Vagina (tissue), 2 donors: Measurements from ENCODE around the gene KRTAP12-2. TPM values are rescaled to one million over a fixed set of nuclear protein-coding genes. Genes with fewer than 3 reads are reported as not detected.
A peak's percentile ranks its signal among the peaks of the same experiment; 100 is the strongest.

Experiments
- DNase-seq, 2 donors: peaks; one replicate each; pipeline ENCODE4 v3.0.0-alpha.2; 2017; ENCODE audit errors: extremely low spot score in 2 of 2
- H3K27ac ChIP-seq: fragments of 200-600 bp; sonication (generic); one replicate; pipeline ENCODE4 v1.5.1; 2019
- H3K27me3 ChIP-seq: fragments of 200-600 bp; sonication (generic); one replicate; pipeline ENCODE4 v1.5.1; 2019
- H3K36me3 ChIP-seq, 2 donors: fragments of 200-600 bp; sonication (generic); one replicate each; pipeline ENCODE4 v1.5.1; 2017 to 2019
- H3K4me1 ChIP-seq: fragments of 200-600 bp; sonication (generic); one replicate; pipeline ENCODE4 v1.5.1; 2019
- H3K4me3 ChIP-seq, 2 donors: fragments of 200-600 bp; sonication (generic); 1 replicate in 1 of 2; 2 replicates in 1 of 2; pipeline ENCODE4 v1.5.1; 2016 to 2019
- H3K9me3 ChIP-seq: fragments of 200-600 bp; sonication (generic); one replicate; pipeline ENCODE4 v1.5.1; 2019
- CTCF ChIP-seq, 3 experiments: fragments of 450-650 bp in 2 of 3; fragments of 200-600 bp in 1 of 3; sonication (generic) in 1 of 3; IDR thresholded peaks; one replicate each; pipeline ENCODE4 v1.5.1; 2017 to 2019; ENCODE audit warnings: antibody characterized with exemption in 3 of 3, mild to moderate bottlenecking in 2 of 3, moderate library complexity in 2 of 3
- POLR2A ChIP-seq, 2 donors: fragments of 450-650 bp; IDR thresholded peaks; one replicate each; pipeline ENCODE4 v1.6.1; 2017; ENCODE audit warnings: antibody characterized with exemption in 2 of 2, mild to moderate bottlenecking in 2 of 2, moderate library complexity in 2 of 2
- POLR2AphosphoS5 ChIP-seq, 2 donors: sonication (generic); formaldehyde crosslinking; IDR thresholded peaks; one replicate each; pipeline ENCODE4 v1.9.0; 2017; ENCODE audit warnings: antibody characterized with exemption in 2 of 2, mild to moderate bottlenecking in 2 of 2, low read depth in 1 of 2; ENCODE audit not compliant: insufficient read depth in 1 of 2
- intact Hi-C: fragments of 100-400 bp; cut with DNase I; formaldehyde crosslinking; loops from one replicate; pipeline ENCODE4 v1.15.1; 2023
- total RNA-seq: library from RNA; depleted of rRNA; stranded (reverse); fragments of >200 nt; gene quantifications from one replicate; pipeline ENCODE4 v1.2.3, GENCODE V29; 2016

Gene KRTAP12-2
- total RNA-seq, 1 donor from 2014 or later = not detected

GRCh38 chr21:44696572-44696971 lies 29.8 kb upstream of the KRTAP12-2 start:
- H3K27ac ChIP-seq = no peak overlapping the region
- H3K36me3 ChIP-seq = no peaks in the 10 kb centered on the region
- peaks cover 3% of the 10 kb centered on the region for H3K27me3 ChIP-seq
- H3K4me3 ChIP-seq = no peak overlapping the region
- intact Hi-C loops = no loop called here
- TF ChIP-seq POLR2AphosphoS5 (IDR thresholded peaks at IDR 0.05; ENCODE audit: insufficient read depth in 1 of 2, low read depth in 1 of 2) (no peak), CTCF (IDR thresholded peaks at IDR 0.05) (no peak), POLR2A (IDR thresholded peaks at IDR 0.05) (no peak)
- H3K9me3 ChIP-seq = no peaks in the 10 kb centered on the region
- DNase-seq = peak; percentile 34 to 44
- no peaks in the 10 kb centered on the region for H3K4me1 ChIP-seq

GRCh38 chr21:44695641-44696040 lies 28.9 kb upstream of the KRTAP12-2 start:
- H3K4me1 ChIP-seq = no peaks in the 10 kb centered on the region
- intact Hi-C loops = no loop called here
- no peak overlapping the region for H3K27ac ChIP-seq
- no peaks in the 10 kb centered on the region for H3K9me3 ChIP-seq
- DNase-seq = peak in 1 of 2 donors; percentile 74
- H3K27me3 ChIP-seq = no peaks in the 10 kb centered on the region
- TF ChIP-seq CTCF (IDR thresholded peaks at IDR 0.05) = no peak
- no peak for TF ChIP-seq POLR2A (IDR thresholded peaks at IDR 0.05)
- no peak for TF ChIP-seq POLR2AphosphoS5 (IDR thresholded peaks at IDR 0.05; ENCODE audit: insufficient read depth in 1 of 2, low read depth in 1 of 2)
- no peak overlapping the region for H3K4me3 ChIP-seq
- no peaks in the 10 kb centered on the region for H3K36me3 ChIP-seq

GRCh38 chr21:44695184-44695583 lies 28.5 kb upstream of the KRTAP12-2 start:
- intact Hi-C loops = no loop called here
- Histone ChIP-seq H3K4me3 (no peak overlapping the region), H3K27ac (no peak overlapping the region), H3K9me3 (no peaks in the 10 kb centered on the region), H3K36me3 (no peaks in the 10 kb centered on the region), H3K27me3 (no peaks in the 10 kb centered on the region), H3K4me1 (no peaks in the 10 kb centered on the region)
- TF ChIP-seq CTCF (IDR thresholded peaks at IDR 0.05) (no peak), POLR2AphosphoS5 (IDR thresholded peaks at IDR 0.05; ENCODE audit: insufficient read depth in 1 of 2, low read depth in 1 of 2) (no peak), POLR2A (IDR thresholded peaks at IDR 0.05) (no peak)
- DNase-seq = peak; percentile 54 to 81

GRCh38 chr21:44694776-44695175 lies 28.0 kb upstream of the KRTAP12-2 start:
- DNase-seq = peak; percentile 64 to 81
- TF ChIP-seq CTCF (IDR thresholded peaks at IDR 0.05) = no peak
- no peak for TF ChIP-seq POLR2AphosphoS5 (IDR thresholded peaks at IDR 0.05; ENCODE audit: insufficient read depth in 1 of 2, low read depth in 1 of 2)
- TF ChIP-seq POLR2A (IDR thresholded peaks at IDR 0.05) = no peak

GRCh38 chr21:44692798-44693512 lies 26.2 kb upstream of the KRTAP12-2 start:
- H3K27ac ChIP-seq = no peak overlapping the region
- no peak for DNase-seq
- no peaks in the 10 kb centered on the region for H3K27me3 ChIP-seq
- intact Hi-C loops = no loop called here
- no peak overlapping the region for H3K4me3 ChIP-seq
- no peaks in the 10 kb centered on the region for H3K4me1 ChIP-seq
- TF ChIP-seq POLR2A (IDR thresholded peaks at IDR 0.05) (no peak), POLR2AphosphoS5 (IDR thresholded peaks at IDR 0.05; ENCODE audit: insufficient read depth in 1 of 2, low read depth in 1 of 2) (no peak), CTCF (IDR thresholded peaks at IDR 0.05) (no peak)
- no peaks in the 10 kb centered on the region for H3K36me3 ChIP-seq
- no peaks in the 10 kb centered on the region for H3K9me3 ChIP-seq

More at GRCh38 chr21:44694776-44695175, 28.0 kb upstream of the KRTAP12-2 start:
- H3K27ac ChIP-seq = no peak overlapping the region
- no peak overlapping the region for H3K4me3 ChIP-seq
- intact Hi-C loops = no loop called here
- H3K36me3 ChIP-seq = no peaks in the 10 kb centered on the region
- no peaks in the 10 kb centered on the region for H3K4me1 ChIP-seq
- no peaks in the 10 kb centered on the region for H3K27me3 ChIP-seq
- no peaks in the 10 kb centered on the region for H3K9me3 ChIP-seq
